ENCODE measurements around the gene NOD1.

DNA sequence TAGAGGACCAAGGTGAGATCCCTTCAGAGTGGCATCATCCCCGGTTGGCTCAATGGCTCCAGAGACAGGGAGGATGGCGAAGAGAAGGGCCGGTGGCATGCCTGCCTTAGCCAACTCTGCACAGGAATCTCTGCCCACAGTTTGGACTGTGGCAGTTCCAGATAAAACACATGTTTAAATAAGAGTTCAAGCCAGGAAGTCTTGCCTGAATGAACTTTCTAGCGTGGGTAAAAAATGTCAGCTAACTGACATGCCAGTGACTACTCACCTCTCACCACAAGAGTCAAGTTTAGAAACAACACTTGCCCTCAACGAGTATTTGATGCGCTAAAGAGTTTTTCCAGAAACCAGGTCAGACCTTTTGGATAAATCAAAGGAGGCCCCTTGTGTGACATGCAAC, 3.0 kb downstream of the NOD1 start:
- TF ChIP-seq, protein P1, sequence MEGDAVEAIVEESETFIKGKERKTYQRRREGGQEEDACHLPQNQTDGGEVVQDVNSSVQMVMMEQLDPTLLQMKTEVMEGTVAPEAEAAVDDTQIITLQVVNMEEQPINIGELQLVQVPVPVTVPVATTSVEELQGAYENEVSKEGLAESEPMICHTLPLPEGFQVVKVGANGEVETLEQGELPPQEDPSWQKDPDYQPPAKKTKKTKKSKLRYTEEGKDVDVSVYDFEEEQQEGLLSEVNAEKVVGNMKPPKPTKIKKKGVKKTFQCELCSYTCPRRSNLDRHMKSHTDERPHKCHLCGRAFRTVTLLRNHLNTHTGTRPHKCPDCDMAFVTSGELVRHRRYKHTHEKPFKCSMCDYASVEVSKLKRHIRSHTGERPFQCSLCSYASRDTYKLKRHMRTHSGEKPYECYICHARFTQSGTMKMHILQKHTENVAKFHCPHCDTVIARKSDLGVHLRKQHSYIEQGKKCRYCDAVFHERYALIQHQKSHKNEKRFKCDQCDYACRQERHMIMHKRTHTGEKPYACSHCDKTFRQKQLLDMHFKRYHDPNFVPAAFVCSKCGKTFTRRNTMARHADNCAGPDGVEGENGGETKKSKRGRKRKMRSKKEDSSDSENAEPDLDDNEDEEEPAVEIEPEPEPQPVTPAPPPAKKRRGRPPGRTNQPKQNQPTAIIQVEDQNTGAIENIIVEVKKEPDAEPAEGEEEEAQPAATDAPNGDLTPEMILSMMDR (IDR thresholded peaks at IDR 0.05) = no peak
- TF ChIP-seq POLR2A (IDR thresholded peaks at IDR 0.05) (no peak), EP300 (IDR thresholded peaks at IDR 0.05) (no peak)

Measured in tibial nerve (tissue), 4 donors.